Tibial nerve (tissue), 4 donors: ENCODE data around the gene SLC5A1. TPM values are rescaled to one million over a fixed set of nuclear protein-coding genes. Genes with fewer than 3 reads are reported as not detected.

ENCODE experiments used
- DNase-seq, 2 donors: peaks; one replicate each; pipeline ENCODE4 v3.0.0-alpha.2; 2019; ENCODE audit warnings: low spot score in 2 of 2
- H3K27ac ChIP-seq, 4 donors: fragments of 200-600 bp; sonication (generic) in 3 of 4; one replicate each; pipeline ENCODE4 v1.5.1; 2017 to 2019; ENCODE audit warnings: mild to moderate bottlenecking in 1 of 4
- H3K27me3 ChIP-seq, 2 donors: fragments of 200-600 bp; sonication (generic) in 1 of 2; one replicate each; pipeline versions ENCODE4 v1.5.1 to v1.6.0; 2017 to 2019
- H3K36me3 ChIP-seq, 3 donors: fragments of 200-600 bp; sonication (generic); one replicate each; pipeline ENCODE4 v1.5.1; 2018 to 2019
- H3K4me1 ChIP-seq, 4 donors: fragments of 200-600 bp; sonication (generic) in 3 of 4; one replicate each; pipeline ENCODE4 v1.5.1; 2017 to 2019
- H3K4me3 ChIP-seq, 4 donors: fragments of 200-600 bp; sonication (generic) in 3 of 4; one replicate each; pipeline ENCODE4 v1.5.1; 2017 to 2019; ENCODE audit warnings: mild to moderate bottlenecking in 1 of 4, moderate library complexity in 1 of 4
- H3K9me3 ChIP-seq, 4 donors: fragments of 200-600 bp; sonication (generic) in 3 of 4; one replicate each; pipeline ENCODE4 v1.5.1; 2017 to 2019
- EP300 ChIP-seq, 2 donors: sonication (generic); formaldehyde crosslinking; IDR thresholded peaks; one replicate each; pipeline ENCODE4 v1.6.1; 2017; ENCODE audit warnings: antibody characterized with exemption in 2 of 2, mild to moderate bottlenecking in 1 of 2
- POLR2A ChIP-seq, 2 donors: fragments of 450-650 bp; IDR thresholded peaks; one replicate each; pipeline ENCODE4 v1.6.1; 2017; ENCODE audit warnings: antibody characterized with exemption in 2 of 2, mild to moderate bottlenecking in 2 of 2, moderate library complexity in 2 of 2
- WGBS, 2 donors: methylation state at CpG; one replicate each; pipeline ENCODE4 v1.1.5; 2018; 5-methylcytosine and 5-hydroxymethylcytosine counted together
- total RNA-seq, 4 donors: library from RNA; depleted of rRNA; stranded (reverse); fragments of >200 nt; gene quantifications; one replicate each; pipeline ENCODE4 v1.1.0, GENCODE V29; 2016
- TF ChIP-seq, protein P1 (sequence below), 5 experiments: fragments of 200-600 bp in 3 of 5; fragments of 450-650 bp in 2 of 5; sonication (generic) in 3 of 5; IDR thresholded peaks; one replicate each; pipeline ENCODE4 v1.5.1; 2016 to 2019; ENCODE audit warnings: antibody characterized with exemption in 5 of 5, mild to moderate bottlenecking in 3 of 5, moderate library complexity in 2 of 5

SLC5A1 gene
- total RNA-seq, 4 donors from 2014 or later = under 0.01 TPM; not detected in 3

DNA sequence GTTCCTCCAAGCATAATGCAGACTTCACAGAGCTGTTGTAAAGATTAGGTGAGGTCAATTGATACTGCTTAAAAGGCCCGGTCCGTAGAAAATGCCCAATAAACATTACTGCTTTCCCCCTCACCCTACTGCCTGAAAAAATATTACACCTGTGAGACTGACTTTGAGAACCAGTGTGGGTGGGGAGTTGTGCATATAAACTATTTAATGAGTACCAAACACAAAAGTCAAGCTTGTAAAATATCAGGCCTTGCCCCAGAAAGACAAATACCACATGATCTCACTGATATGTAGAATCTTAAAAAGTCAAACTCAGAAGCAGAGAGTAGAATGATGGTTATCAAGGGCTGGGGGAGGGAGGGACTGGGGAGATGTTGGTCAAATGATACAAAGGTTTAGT, 69.3 kb downstream of the SLC5A1 start:
- Histone ChIP-seq H3K4me3 (no peak overlapping the region), H3K36me3 (no peaks in the 10 kb centered on the region), H3K27ac (no peak overlapping the region), H3K4me1 (no peaks in the 10 kb centered on the region), H3K9me3 (no peaks in the 10 kb centered on the region), H3K27me3 (no peaks in the 10 kb centered on the region)
- TF ChIP-seq POLR2A (IDR thresholded peaks at IDR 0.05) (no peak), EP300 (IDR thresholded peaks at IDR 0.05) (no peak)
- TF ChIP-seq, protein P1, sequence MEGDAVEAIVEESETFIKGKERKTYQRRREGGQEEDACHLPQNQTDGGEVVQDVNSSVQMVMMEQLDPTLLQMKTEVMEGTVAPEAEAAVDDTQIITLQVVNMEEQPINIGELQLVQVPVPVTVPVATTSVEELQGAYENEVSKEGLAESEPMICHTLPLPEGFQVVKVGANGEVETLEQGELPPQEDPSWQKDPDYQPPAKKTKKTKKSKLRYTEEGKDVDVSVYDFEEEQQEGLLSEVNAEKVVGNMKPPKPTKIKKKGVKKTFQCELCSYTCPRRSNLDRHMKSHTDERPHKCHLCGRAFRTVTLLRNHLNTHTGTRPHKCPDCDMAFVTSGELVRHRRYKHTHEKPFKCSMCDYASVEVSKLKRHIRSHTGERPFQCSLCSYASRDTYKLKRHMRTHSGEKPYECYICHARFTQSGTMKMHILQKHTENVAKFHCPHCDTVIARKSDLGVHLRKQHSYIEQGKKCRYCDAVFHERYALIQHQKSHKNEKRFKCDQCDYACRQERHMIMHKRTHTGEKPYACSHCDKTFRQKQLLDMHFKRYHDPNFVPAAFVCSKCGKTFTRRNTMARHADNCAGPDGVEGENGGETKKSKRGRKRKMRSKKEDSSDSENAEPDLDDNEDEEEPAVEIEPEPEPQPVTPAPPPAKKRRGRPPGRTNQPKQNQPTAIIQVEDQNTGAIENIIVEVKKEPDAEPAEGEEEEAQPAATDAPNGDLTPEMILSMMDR (IDR thresholded peaks at IDR 0.05) = no peak
- DNase-seq = no peak
- 68 to 70% methylated on average over 2 of the region's 2 CpGs for WGBS, 2 donors

DNA sequence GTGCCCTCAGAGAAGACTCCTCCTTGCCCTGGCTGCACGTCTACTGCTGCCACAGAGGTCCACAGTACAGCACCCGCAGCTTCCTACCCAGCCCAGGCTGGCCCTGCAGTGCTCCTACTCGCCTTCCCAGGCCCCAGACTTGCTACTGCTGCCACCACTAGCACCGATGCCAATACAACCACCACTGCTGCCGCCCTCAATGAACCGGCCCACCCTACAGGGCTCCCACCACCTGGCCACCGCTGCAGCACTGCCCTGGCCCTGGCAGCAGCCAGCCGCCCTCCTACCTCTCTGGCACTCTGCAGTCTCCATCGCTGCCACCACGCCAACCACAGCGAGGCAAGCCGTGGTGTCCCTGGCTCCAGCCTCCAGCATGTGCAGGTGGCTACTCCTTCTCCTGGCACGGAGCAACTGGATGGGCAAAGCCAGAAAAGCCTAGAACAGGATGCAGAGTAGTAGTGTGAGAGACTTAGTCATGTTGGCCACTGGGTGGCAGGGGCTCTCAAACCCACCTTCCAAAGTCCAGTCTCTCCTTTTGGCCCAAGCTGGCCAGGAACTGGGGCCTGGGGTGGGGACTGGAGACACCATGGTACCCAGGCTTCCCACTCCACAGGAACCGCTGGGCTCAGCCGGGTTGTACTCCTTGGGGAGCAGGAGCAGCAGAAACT, 76.6 kb downstream of the SLC5A1 start:
- Histone ChIP-seq H3K27ac (no peak overlapping the region), H3K4me3 (no peak overlapping the region), H3K36me3 (no peaks in the 10 kb centered on the region), H3K9me3 (no peaks in the 10 kb centered on the region), H3K27me3 (no peaks in the 10 kb centered on the region), H3K4me1 (no peaks in the 10 kb centered on the region)
- DNase-seq = no peak
- TF ChIP-seq EP300 (IDR thresholded peaks at IDR 0.05) (no peak), POLR2A (IDR thresholded peaks at IDR 0.05) (no peak)
- TF ChIP-seq, protein P1 (IDR thresholded peaks at IDR 0.05) = no peak
- 78 to 87% methylated on average over 14 to 15 of the region's 15 CpGs for WGBS, 2 donors

DNA sequence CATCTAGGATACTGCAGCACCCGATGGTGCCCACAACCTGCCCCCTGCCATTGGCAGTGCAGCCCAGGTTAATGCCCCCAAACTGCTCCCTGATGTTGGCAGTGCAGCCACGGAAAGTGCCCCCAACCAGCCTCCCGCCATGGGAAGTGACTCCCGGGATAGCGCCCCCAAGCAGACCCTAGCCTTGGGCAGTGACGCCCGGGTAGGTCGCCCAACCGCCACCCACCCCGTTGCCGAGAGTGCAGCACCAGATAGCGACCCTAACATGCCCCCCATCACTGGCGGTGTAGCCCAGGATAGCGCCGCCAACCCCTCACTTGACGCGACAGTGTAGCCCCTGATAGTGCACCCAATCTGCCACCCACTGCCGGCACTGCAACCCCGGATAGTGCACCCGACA, 77.5 kb downstream of the SLC5A1 start:
- Histone ChIP-seq H3K4me1 (no peaks in the 10 kb centered on the region), H3K4me3 (no peak overlapping the region), H3K36me3 (no peaks in the 10 kb centered on the region), H3K9me3 (no peaks in the 10 kb centered on the region), H3K27ac (no peak overlapping the region), H3K27me3 (no peaks in the 10 kb centered on the region)
- DNase-seq = no peak
- 95 to 98% methylated on average over 16 to 19 of the region's 20 CpGs for WGBS, 2 donors
- TF ChIP-seq EP300 (IDR thresholded peaks at IDR 0.05) (no peak), POLR2A (IDR thresholded peaks at IDR 0.05) (no peak)
- TF ChIP-seq, protein P1 (IDR thresholded peaks at IDR 0.05) = no peak

DNA sequence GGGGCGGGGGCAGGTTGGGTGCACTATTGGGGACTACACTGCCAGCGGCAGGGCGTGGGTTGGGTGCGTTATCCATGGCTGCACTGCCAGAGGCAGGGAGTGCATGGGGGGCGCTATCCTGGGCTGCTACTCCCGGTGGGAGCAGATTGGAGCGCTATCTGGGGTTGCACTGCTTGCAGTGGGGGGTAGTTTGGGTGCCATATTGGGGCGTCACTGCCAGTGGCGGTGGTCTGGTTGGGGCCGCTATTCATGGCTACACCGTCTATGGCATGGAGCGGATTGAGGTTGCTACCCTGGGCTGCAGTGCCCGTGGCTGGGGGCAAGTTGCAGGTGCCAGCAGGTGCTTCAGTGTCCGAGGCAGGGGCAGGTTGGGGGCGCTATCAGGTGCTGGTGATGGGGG, 79.8 kb downstream of the SLC5A1 start:
- DNase-seq = no peak
- Histone ChIP-seq H3K4me3 (no peak overlapping the region), H3K36me3 (no peaks in the 10 kb centered on the region), H3K27ac (no peak overlapping the region), H3K4me1 (no peaks in the 10 kb centered on the region), H3K9me3 (no peaks in the 10 kb centered on the region), H3K27me3 (no peaks in the 10 kb centered on the region)
- TF ChIP-seq, protein P1 (IDR thresholded peaks at IDR 0.05) = no peak
- TF ChIP-seq POLR2A (IDR thresholded peaks at IDR 0.05) (no peak), EP300 (IDR thresholded peaks at IDR 0.05) (no peak)
- WGBS, 2 donors = 86 to 97% methylated on average over 11 to 15 of the region's 15 CpGs

DNA sequence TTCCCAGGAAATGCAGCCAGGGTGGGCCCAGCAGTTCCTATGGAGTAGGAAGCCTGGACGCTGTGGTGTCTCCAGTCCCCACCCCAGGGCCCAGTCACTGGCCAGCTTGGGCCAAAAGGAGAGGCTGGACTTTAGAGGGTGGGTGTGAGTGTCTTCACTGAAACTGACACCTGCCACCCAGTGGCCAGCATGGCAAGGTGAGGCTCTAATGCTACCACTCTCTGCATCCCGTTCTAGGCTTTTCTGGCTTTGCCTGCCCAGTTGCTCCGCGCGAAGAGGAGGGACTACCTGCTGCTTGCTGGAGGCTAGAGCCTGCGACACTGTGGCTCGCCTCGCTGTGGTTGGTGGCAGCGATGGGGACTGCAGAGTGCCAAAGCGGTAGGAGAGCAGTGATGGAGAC, 80.6 kb downstream of the SLC5A1 start:
- no peaks in the 10 kb centered on the region for H3K27me3 ChIP-seq
- H3K27ac ChIP-seq = no peak overlapping the region
- no peak for DNase-seq
- H3K4me3 ChIP-seq = no peak overlapping the region
- no peaks in the 10 kb centered on the region for H3K36me3 ChIP-seq
- no peak for TF ChIP-seq POLR2A (IDR thresholded peaks at IDR 0.05)
- no peak for TF ChIP-seq EP300 (IDR thresholded peaks at IDR 0.05)
- TF ChIP-seq, protein P1 (IDR thresholded peaks at IDR 0.05) = no peak
- H3K9me3 ChIP-seq = no peaks in the 10 kb centered on the region
- WGBS, 2 donors = 59 to 77% methylated on average over 9 to 10 of the region's 10 CpGs
- H3K4me1 ChIP-seq = no peaks in the 10 kb centered on the region
